ENCODE results near the gene CDPF1.

Gene CDPF1

GRCh38 chr22:46250035-46250782, at the start of gene CDPF1:
Gene CDPF1 (minus strand): TSS chr22:46250293. CDS start chr22:46248284, 2,009 bp downstream.
- peak within 1 kb of the TSS; percentile 83 for H3K4me3 ChIP-seq (replicated peaks; ENCODE audit: low read depth, low read length)
- DNase-seq (ENCODE audit: low read depth), result peak; percentile 79
- TF ChIP-seq CTCF (IDR thresholded peaks at IDR 0.05; ENCODE audit: low read length, missing control alignments), result no peak

GRCh38 chr22:46299101-46299500, 49.0 kb upstream of the CDPF1 start:
- no peak for TF ChIP-seq CTCF (IDR thresholded peaks at IDR 0.05; ENCODE audit: low read length, missing control alignments)
- DNase-seq (ENCODE audit: low read depth), result no peak
- peak overlapping the region; percentile 27 for H3K4me3 ChIP-seq (replicated peaks; ENCODE audit: low read depth, low read length)

- DNase-seq (ENCODE audit: low read depth), result peak; percentile 21
- no peak for TF ChIP-seq CTCF (IDR thresholded peaks at IDR 0.05; ENCODE audit: low read length, missing control alignments)
- peak overlapping the region; percentile 67 for H3K4me3 ChIP-seq (replicated peaks; ENCODE audit: low read depth, low read length)
Observed at GRCh38 chr22:46297151-46297812, 47.2 kb upstream of the CDPF1 start.

GRCh38 chr22:46296257-46297150, 46.4 kb upstream of the CDPF1 start, which contains the start of gene GTSE1:
Gene GTSE1 (plus strand): TSS chr22:46296870. CDS start chr22:46297401, 531 bp downstream.
- TF ChIP-seq CTCF (IDR thresholded peaks at IDR 0.05; ENCODE audit: low read length, missing control alignments), result no peak
- H3K4me3 ChIP-seq (replicated peaks; ENCODE audit: low read depth, low read length), result peak within 1 kb of the TSS; percentile 67
- DNase-seq (ENCODE audit: low read depth), result peak; percentile 98

- no peak for DNase-seq (ENCODE audit: low read depth)
- TF ChIP-seq CTCF (IDR thresholded peaks at IDR 0.05; ENCODE audit: low read length, missing control alignments), result no peak
- H3K4me3 ChIP-seq (replicated peaks; ENCODE audit: low read depth, low read length), result peak overlapping the region; percentile 67
Observed at GRCh38 chr22:46295277-46295971, 45.3 kb upstream of the CDPF1 start.

- H3K4me3 ChIP-seq (replicated peaks; ENCODE audit: low read depth, low read length), result no peak overlapping the region
- no peak for DNase-seq (ENCODE audit: low read depth)
- no peak for TF ChIP-seq CTCF (IDR thresholded peaks at IDR 0.05; ENCODE audit: low read length, missing control alignments)
Observed at GRCh38 chr22:46294784-46295183, 44.7 kb upstream of the CDPF1 start.

All from fibroblast of pulmonary artery (primary cell).